ENCODE results near the gene AGO1.

DNA sequence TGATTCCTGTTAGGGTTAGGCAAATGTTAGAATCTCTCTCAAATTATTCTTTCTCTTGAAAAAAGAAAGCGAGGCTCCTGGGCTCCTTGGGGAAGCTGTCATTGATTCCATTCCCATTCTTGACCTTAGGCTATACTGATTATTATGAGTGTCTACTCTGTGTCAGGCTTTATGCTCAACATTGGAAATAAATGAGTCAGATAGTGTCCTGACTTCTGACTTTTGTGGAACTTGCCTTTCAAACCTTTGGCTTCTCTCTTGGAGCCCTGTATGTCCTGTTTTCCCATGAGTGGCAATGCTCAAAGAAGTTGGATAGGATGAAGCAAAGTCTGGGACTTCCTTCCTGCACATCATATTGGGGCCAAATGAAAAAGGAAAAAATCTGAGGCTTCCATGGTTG, 11.6 kb downstream of the AGO1 start:
- no peak for TF ChIP-seq TAF15 (IDR thresholded peaks at IDR 0.05; ENCODE audit: low read depth, low read length, poor library complexity, severe bottlenecking)
- TF ChIP-seq, protein P1, sequence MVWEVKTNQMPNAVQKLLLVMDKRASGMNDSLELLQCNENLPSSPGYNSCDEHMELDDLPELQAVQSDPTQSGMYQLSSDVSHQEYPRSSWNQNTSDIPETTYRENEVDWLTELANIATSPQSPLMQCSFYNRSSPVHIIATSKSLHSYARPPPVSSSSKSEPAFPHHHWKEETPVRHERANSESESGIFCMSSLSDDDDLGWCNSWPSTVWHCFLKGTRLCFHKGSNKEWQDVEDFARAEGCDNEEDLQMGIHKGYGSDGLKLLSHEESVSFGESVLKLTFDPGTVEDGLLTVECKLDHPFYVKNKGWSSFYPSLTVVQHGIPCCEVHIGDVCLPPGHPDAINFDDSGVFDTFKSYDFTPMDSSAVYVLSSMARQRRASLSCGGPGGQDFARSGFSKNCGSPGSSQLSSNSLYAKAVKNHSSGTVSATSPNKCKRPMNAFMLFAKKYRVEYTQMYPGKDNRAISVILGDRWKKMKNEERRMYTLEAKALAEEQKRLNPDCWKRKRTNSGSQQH (CRISPR knock-in tag; IDR thresholded peaks at IDR 0.05; ENCODE audit: low read depth): no peak
